Liver (tissue), 9 donors: Measurements from ENCODE around the gene MUCL3. TPM values are rescaled to one million over a fixed set of nuclear protein-coding genes. Genes with fewer than 3 reads are reported as not detected.

Experiments
- DNase-seq: peaks from one replicate; pipeline ENCODE4 v3.0.0-alpha.2; 2017; ENCODE audit warnings: low spot score
- H3K27ac ChIP-seq, 2 donors: one replicate each; pipeline ENCODE4 v1.7.0; 2013; ENCODE audit warnings: inconsistent platforms in 2 of 2, low read length in 2 of 2, control low read depth in 1 of 2, low read depth in 1 of 2, mild to moderate bottlenecking in 1 of 2
- H3K27me3 ChIP-seq, 4 donors: one replicate each; pipeline versions ENCODE4 v1.6.1 to v1.7.0; 2013; ENCODE audit warnings: low read length in 3 of 4, inconsistent platforms in 1 of 4, mild to moderate bottlenecking in 1 of 4, moderate library complexity in 1 of 4; ENCODE audit not compliant: control insufficient read depth in 4 of 4, insufficient read depth in 4 of 4
- H3K36me3 ChIP-seq, 4 donors: one replicate each; pipeline versions ENCODE4 v1.6.1 to v1.7.0; 2013; ENCODE audit warnings: low read length in 3 of 4, mild to moderate bottlenecking in 3 of 4, low read depth in 1 of 4, moderate library complexity in 1 of 4; ENCODE audit not compliant: control insufficient read depth in 4 of 4, insufficient read depth in 3 of 4
- H3K4me1 ChIP-seq, 4 donors: one replicate each; pipeline versions ENCODE4 v1.6.1 to v1.7.0; 2013; ENCODE audit warnings: low read length in 3 of 4, mild to moderate bottlenecking in 3 of 4, moderate library complexity in 1 of 4; ENCODE audit not compliant: control insufficient read depth in 4 of 4, insufficient read depth in 4 of 4
- H3K4me3 ChIP-seq, 3 donors: one replicate each; pipeline versions ENCODE4 v1.6.1 to v1.7.0; 2013; ENCODE audit warnings: low read length in 3 of 3, control low read depth in 1 of 3, low read depth in 1 of 3, mild to moderate bottlenecking in 1 of 3
- H3K9ac ChIP-seq, 2 donors: one replicate each; pipeline ENCODE4 v1.7.0; 2013; ENCODE audit warnings: low read length in 2 of 2, mild to moderate bottlenecking in 2 of 2, moderate library complexity in 2 of 2, control low read depth in 1 of 2, low read depth in 1 of 2
- H3K9me3 ChIP-seq, 4 donors: one replicate each; pipeline versions ENCODE4 v1.6.1 to v1.7.0; 2013; ENCODE audit warnings: low read length in 3 of 4; ENCODE audit not compliant: control insufficient read depth in 4 of 4
- EGR1 ChIP-seq, 2 donors: IDR thresholded peaks; 2 replicates each; pipeline ENCODE4 v1.6.1; 2016 to 2018; ENCODE audit warnings: antibody characterized with exemption in 2 of 2, low read depth in 2 of 2
- FOXA2 ChIP-seq: IDR thresholded peaks from 2 replicates; pipeline ENCODE4 v1.6.1; 2016; ENCODE audit warnings: antibody characterized with exemption
- GABPA ChIP-seq, 2 donors: IDR thresholded peaks in 1 of 2; conservative IDR thresholded peaks in 1 of 2; 2 replicates each; pipeline ENCODE4 v1.6.1; 2016; ENCODE audit warnings: antibody characterized with exemption in 2 of 2, mild to moderate bottlenecking in 1 of 2, moderate library complexity in 1 of 2
- HNF4G ChIP-seq: IDR thresholded peaks from 2 replicates; pipeline ENCODE4 v1.6.1; 2016; ENCODE audit warnings: antibody characterized with exemption
- JUND ChIP-seq, 2 donors: IDR thresholded peaks; 2 replicates each; pipeline ENCODE4 v1.6.1; 2016; ENCODE audit warnings: antibody characterized with exemption in 2 of 2
- MAX ChIP-seq: IDR thresholded peaks from 2 replicates; pipeline ENCODE4 v1.6.1; 2016; ENCODE audit warnings: antibody characterized with exemption
- NR2F2 ChIP-seq: IDR thresholded peaks from 2 replicates; pipeline ENCODE4 v1.6.1; 2016; ENCODE audit warnings: antibody characterized with exemption
- RAD21 ChIP-seq, 2 donors: IDR thresholded peaks; 2 replicates each; pipeline ENCODE4 v1.6.1; 2016; ENCODE audit warnings: antibody characterized with exemption in 2 of 2, mild to moderate bottlenecking in 2 of 2
- REST ChIP-seq: IDR thresholded peaks from 2 replicates; pipeline ENCODE4 v1.6.1; 2016; ENCODE audit warnings: antibody characterized with exemption, mild to moderate bottlenecking
- RXRA ChIP-seq, 2 donors: IDR thresholded peaks; 2 replicates each; pipeline ENCODE4 v1.6.1; 2017 to 2018; ENCODE audit warnings: antibody characterized with exemption in 2 of 2, mild to moderate bottlenecking in 1 of 2
- SP1 ChIP-seq: IDR thresholded peaks from 2 replicates; pipeline ENCODE4 v1.6.1; 2018; ENCODE audit warnings: antibody characterized with exemption, mild to moderate bottlenecking
- TAF1 ChIP-seq: conservative IDR thresholded peaks from 2 replicates; pipeline ENCODE4 v1.6.1; 2016; ENCODE audit warnings: antibody characterized with exemption, mild to moderate bottlenecking
- YY1 ChIP-seq: IDR thresholded peaks from 2 replicates; pipeline ENCODE4 v1.6.1; 2016; ENCODE audit warnings: antibody characterized with exemption, mild to moderate bottlenecking
- ZBTB33 ChIP-seq: IDR thresholded peaks from 2 replicates; pipeline ENCODE4 v1.6.1; 2016; ENCODE audit warnings: antibody characterized with exemption
- WGBS: extraction: QIAGEN DNeasy Blood & Tissue Kit; methylation state at CpG from one replicate; pipeline ENCODE4 v1.1.7; 2013; 5-methylcytosine and 5-hydroxymethylcytosine counted together
- polyA plus RNA-seq, 2 donors: library from polyadenylated mRNA; stranded (reverse) in 1 of 2; unstranded in 1 of 2; fragments of 200-250 nt in 1 of 2; fragments of >200 nt in 1 of 2; fragmentation: Nextera tagmentation in 1 of 2; extraction: Ambion mirVana in 1 of 2; gene quantifications; one replicate each; pipeline versions ENCODE4 v1.2.1 to v1.2.3, GENCODE V29; 2013 to 2015
- total RNA-seq, 2 donors: library from RNA; depleted of rRNA; stranded (reverse); fragments of >200 nt; gene quantifications; one replicate each; pipeline ENCODE4 v1.2.3, GENCODE V29; 2014
- TF ChIP-seq, protein P1 (sequence below): fragments of 150-350 bp; IDR thresholded peaks from 2 replicates; pipeline ENCODE4 v1.5.1; 2017; ENCODE audit warnings: improper control_type of control experiment, low read depth, low read length; ENCODE audit not compliant: missing input control
- TF ChIP-seq, protein P2 (sequence below): IDR thresholded peaks from 2 replicates; pipeline ENCODE4 v1.6.1; 2016; ENCODE audit warnings: antibody characterized with exemption
- donor health status: healthy.
- donor health status: healthy.
- donor health status: healthy.
- donor health status: healthy.
- donor health status: healthy.

MUCL3 gene
- total and polyA plus RNA-seq, 4 donors: under 0.01 TPM; not detected in 3

- H3K27me3 ChIP-seq: peaks cover 0 to 11% (median under 1%) of the 10 kb centered on the region in 4 donors
- peaks cover 0 to 4% (median 0%) of the 10 kb centered on the region in 4 donors for H3K4me1 ChIP-seq
- TF ChIP-seq NR2F2 (no peak), REST (no peak), SP1 (no peak), MAX (no peak), TAF1 (no peak), RAD21 (IDR thresholded peaks at IDR 0.05) (no peak), HNF4G (no peak), EGR1 (IDR thresholded peaks at IDR 0.05; ENCODE audit: low read depth in 2 of 2) (no peak), JUND (IDR thresholded peaks at IDR 0.05) (no peak), YY1 (no peak), GABPA (IDR thresholded peaks at IDR 0.05 in 1 of 2, conservative IDR thresholded peaks at IDR 0.05 in 1 of 2) (no peak), FOXA2 (no peak), RXRA (IDR thresholded peaks at IDR 0.05) (no peak), ZBTB33 (no peak)
- TF ChIP-seq, protein P1, sequence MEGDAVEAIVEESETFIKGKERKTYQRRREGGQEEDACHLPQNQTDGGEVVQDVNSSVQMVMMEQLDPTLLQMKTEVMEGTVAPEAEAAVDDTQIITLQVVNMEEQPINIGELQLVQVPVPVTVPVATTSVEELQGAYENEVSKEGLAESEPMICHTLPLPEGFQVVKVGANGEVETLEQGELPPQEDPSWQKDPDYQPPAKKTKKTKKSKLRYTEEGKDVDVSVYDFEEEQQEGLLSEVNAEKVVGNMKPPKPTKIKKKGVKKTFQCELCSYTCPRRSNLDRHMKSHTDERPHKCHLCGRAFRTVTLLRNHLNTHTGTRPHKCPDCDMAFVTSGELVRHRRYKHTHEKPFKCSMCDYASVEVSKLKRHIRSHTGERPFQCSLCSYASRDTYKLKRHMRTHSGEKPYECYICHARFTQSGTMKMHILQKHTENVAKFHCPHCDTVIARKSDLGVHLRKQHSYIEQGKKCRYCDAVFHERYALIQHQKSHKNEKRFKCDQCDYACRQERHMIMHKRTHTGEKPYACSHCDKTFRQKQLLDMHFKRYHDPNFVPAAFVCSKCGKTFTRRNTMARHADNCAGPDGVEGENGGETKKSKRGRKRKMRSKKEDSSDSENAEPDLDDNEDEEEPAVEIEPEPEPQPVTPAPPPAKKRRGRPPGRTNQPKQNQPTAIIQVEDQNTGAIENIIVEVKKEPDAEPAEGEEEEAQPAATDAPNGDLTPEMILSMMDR: no peak
- TF ChIP-seq, protein P2, sequence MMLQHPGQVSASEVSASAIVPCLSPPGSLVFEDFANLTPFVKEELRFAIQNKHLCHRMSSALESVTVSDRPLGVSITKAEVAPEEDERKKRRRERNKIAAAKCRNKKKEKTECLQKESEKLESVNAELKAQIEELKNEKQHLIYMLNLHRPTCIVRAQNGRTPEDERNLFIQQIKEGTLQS: no peak
- H3K4me3 ChIP-seq: no peak overlapping the region
- DNase-seq: no peak
- no peak overlapping the region for H3K9ac ChIP-seq
- H3K36me3 ChIP-seq: no peaks in the 10 kb centered on the region
- no peaks in the 10 kb centered on the region for H3K9me3 ChIP-seq
- H3K27ac ChIP-seq: no peak overlapping the region
- WGBS: 85% methylated on average over 2 of the region's 2 CpGs
These were observed 16.9 kb downstream of the MUCL3 start for GRCh38 chr6:30957716-30958115.
